Lower leg skin (tissue), 3 donors: ENCODE data around the gene GCM1.

Source experiments
- POLR2A ChIP-seq, 2 donors: fragments of 450-650 bp; IDR thresholded peaks; one replicate each; pipeline ENCODE4 v1.6.1; 2016 to 2017; ENCODE audit warnings: antibody characterized with exemption in 2 of 2, mild to moderate bottlenecking in 1 of 2, moderate library complexity in 1 of 2
- TF ChIP-seq, protein P1 (sequence below), 3 donors: fragments of 450-650 bp; IDR thresholded peaks; one replicate each; pipeline ENCODE4 v1.5.1; 2016; ENCODE audit warnings: antibody characterized with exemption in 3 of 3, mild to moderate bottlenecking in 3 of 3, moderate library complexity in 2 of 3

- TF ChIP-seq, protein P1, sequence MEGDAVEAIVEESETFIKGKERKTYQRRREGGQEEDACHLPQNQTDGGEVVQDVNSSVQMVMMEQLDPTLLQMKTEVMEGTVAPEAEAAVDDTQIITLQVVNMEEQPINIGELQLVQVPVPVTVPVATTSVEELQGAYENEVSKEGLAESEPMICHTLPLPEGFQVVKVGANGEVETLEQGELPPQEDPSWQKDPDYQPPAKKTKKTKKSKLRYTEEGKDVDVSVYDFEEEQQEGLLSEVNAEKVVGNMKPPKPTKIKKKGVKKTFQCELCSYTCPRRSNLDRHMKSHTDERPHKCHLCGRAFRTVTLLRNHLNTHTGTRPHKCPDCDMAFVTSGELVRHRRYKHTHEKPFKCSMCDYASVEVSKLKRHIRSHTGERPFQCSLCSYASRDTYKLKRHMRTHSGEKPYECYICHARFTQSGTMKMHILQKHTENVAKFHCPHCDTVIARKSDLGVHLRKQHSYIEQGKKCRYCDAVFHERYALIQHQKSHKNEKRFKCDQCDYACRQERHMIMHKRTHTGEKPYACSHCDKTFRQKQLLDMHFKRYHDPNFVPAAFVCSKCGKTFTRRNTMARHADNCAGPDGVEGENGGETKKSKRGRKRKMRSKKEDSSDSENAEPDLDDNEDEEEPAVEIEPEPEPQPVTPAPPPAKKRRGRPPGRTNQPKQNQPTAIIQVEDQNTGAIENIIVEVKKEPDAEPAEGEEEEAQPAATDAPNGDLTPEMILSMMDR (IDR thresholded peaks at IDR 0.05), result no peak
- TF ChIP-seq POLR2A (IDR thresholded peaks at IDR 0.05), result no peak
Observed at GRCh38 chr6:53101006-53101405, 47.6 kb downstream of the GCM1 start.
